ENCODE data around the gene SORBS1.

SORBS1 gene

DNA sequence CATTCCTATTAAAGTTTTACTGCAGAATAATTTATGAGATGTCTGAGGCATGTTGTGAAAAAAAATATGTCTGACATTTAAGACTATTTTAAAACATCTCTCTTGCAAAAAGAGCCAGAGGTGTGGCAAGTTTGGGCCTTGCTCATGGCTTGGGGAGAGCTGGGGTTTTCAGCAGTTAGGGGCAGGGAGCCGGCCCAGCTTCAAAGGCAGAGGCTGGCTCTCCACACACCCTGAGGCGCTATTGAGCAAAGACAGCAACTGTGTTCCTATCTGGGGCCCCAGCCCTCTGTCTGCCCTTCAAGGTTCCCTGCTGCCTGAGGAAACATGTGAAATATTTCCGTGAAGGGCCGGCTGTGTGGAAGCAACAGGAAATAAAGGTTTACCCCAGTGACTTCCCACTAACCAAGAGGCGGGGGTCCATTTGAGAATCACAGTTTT lies 94.0 kb downstream of the SORBS1 start:
- no peak overlapping the region for H3K4me3 ChIP-seq (ENCODE audit: low read depth, low read length)

DNA sequence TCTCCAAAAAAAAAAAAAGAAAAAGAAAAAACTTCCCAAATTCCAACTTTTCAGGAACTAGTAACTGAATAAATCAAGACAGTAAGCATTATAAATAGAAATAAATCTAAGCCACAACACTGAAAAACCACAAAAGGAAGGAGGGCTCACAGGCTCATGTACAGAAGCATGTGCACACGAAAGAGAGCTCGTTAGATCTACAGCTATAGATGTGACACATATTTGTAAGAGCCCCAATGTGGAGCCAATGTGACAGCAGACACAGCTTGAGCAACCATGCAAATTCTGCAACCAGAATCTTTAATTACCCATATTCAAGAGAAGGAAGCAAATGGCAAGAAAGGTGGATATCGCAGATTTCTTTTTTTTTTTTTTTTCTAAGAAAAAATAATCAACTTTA lies 94.7 kb downstream of the SORBS1 start:
- no peak overlapping the region for H3K4me3 ChIP-seq (ENCODE audit: low read depth, low read length)

DNA sequence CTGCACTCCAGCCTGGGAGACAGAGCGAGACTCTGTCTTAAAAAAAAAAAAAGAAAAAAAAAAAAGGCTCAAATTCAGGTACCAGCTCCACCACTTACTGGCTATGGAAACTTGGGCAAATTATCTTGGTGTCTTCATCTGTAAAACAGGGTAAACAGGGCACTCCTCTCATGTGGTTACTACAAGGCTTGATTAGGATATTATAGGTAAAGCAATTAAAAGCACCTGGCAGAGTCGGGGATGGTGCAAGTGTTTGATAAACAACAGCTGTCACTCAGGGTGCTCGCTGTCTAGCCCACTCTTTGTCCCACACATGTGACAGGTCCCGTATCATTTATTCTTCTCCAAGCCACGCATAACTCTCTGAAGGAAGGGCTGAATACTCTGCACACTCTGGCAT lies 96.9 kb downstream of the SORBS1 start:
- no peak overlapping the region for H3K4me3 ChIP-seq (ENCODE audit: low read depth, low read length)

- no peak overlapping the region for H3K4me3 ChIP-seq (ENCODE audit: low read depth, low read length)
Observed at GRCh38 chr10:95462740-95463667, 98.2 kb downstream of the SORBS1 start.

DNA sequence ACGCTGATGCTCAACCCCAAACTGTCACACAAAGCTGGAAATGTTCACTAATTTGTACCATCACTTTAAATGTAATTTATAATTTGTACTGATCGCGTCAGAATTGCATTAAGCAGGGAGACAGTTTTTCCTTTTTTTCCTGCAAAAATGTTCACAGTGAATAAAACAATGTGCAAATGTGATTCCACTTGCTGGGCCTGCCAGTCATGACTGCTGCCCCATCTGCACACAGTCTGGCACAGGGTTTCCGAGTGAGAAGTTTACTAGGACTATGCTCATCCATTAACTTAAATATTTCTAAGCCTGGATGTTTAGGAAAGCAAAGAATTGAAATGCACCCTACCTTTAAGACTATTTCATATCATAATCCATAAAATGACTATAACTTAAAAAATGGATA lies 99.6 kb downstream of the SORBS1 start:
- H3K4me3 ChIP-seq (ENCODE audit: low read depth, low read length) = no peak overlapping the region

DNA sequence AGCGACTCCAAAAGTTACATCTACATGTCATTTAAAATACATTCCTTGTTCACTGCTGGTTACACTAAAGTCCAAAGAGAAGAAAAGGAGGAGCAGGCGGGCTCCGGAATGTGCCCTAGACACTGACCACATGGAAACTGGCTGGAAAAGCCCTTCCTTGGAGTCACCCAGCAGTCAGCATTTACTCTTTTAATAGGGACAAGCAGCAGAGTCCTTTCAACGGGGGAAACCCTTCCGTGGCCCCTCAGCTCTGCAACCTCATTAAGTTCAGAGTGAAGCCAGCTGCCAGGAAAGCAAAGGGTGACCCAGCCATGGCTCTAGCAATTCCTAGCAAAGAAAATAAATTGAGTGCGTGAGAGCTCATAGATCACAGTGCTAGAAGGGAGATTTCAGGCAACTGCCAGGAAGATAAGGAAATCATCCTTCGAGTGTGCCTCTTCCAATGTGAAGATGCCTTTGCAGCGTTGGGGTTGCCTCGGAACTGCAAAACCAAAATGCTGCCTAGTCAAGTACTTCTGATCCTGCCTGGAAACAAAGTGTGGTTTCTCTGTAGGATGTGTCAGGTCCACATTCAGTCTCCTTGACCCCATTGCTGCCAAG lies 101.6 kb downstream of the SORBS1 start:
- no peak overlapping the region for H3K4me3 ChIP-seq (ENCODE audit: low read depth, low read length)

DNA sequence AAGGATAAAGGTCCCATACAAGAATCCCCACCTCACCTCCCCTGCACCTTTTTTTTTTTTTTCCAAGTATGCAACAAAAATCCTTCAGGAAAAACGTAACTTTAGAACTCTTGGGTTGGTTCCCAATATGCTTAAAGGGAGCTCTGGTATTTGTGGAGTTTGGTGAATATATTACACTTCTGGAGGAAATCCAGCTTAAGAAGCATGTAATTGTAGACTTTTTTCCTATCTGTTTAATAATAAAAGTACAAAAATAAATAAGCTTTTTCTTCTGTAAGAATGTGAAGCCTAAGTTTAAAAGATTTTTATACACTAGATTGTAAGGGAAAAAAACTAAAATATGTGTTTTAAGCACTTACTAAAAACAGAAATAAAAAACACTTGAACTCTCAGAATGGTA lies 102.3 kb downstream of the SORBS1 start:
- no peak overlapping the region for H3K4me3 ChIP-seq (ENCODE audit: low read depth, low read length)

- H3K4me3 ChIP-seq (ENCODE audit: low read depth, low read length) = no peak overlapping the region
Observed at GRCh38 chr10:95458014-95458413, 103.2 kb downstream of the SORBS1 start.

- no peak overlapping the region for H3K4me3 ChIP-seq (ENCODE audit: low read depth, low read length)
Observed at GRCh38 chr10:95457319-95457886, 103.8 kb downstream of the SORBS1 start.

DNA sequence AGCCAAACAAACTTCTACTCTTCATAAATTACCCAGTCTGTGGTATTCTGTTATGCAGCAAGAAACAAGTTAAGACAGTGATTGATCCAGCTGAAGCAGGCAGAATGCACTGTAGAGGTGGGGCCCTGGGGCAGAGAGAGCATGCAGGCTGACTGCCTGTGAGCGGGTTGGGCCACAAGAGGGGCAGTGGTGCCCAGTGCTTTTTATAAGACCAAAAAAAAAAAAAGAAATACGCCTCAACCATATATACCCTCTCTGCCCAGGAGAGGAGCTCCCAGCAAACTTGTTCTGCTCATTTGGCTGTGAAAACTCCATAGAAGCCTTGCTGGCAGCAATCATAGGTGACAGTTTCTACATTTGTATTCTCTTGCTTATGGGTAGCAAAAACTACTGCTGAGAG lies 104.7 kb downstream of the SORBS1 start:
- no peak overlapping the region for H3K4me3 ChIP-seq (ENCODE audit: low read depth, low read length)

- H3K4me3 ChIP-seq (ENCODE audit: low read depth, low read length) = no peak overlapping the region
Observed at GRCh38 chr10:95454940-95455339, 106.2 kb downstream of the SORBS1 start.

GRCh38 chr10:95454356-95454755 lies 106.8 kb downstream of the SORBS1 start:
- H3K4me3 ChIP-seq (ENCODE audit: low read depth, low read length) = no peak overlapping the region

- no peak overlapping the region for H3K4me3 ChIP-seq (ENCODE audit: low read depth, low read length)
Observed at GRCh38 chr10:95451568-95452524, 109.3 kb downstream of the SORBS1 start.

- no peak overlapping the region for H3K4me3 ChIP-seq (ENCODE audit: low read depth, low read length)
Observed at GRCh38 chr10:95451150-95451549, 110.0 kb downstream of the SORBS1 start.

DNA sequence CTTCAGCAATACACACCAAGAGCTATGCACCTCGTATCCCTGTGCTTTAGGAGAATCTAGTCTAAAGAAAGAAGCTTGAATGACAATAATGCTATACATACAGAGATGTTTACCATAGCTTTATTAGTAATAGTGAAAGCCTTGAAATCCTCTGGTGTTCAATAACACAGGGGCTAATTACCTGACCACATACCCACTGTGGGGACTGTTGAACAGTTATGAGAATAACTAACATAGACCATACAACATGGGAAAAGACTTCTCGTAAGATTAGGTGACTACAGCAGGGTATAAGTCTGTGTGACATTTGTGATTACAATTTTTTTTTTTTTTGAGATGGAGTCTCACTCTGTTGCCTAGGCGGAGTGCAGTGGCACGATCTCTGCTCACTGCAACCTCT lies 111.0 kb downstream of the SORBS1 start:
- no peak overlapping the region for H3K4me3 ChIP-seq (ENCODE audit: low read depth, low read length)

- no peak overlapping the region for H3K4me3 ChIP-seq (ENCODE audit: low read depth, low read length)
Observed at GRCh38 chr10:95447685-95448084, 113.5 kb downstream of the SORBS1 start.

GRCh38 chr10:95445837-95446486 lies 115.2 kb downstream of the SORBS1 start:
- no peak overlapping the region for H3K4me3 ChIP-seq (ENCODE audit: low read depth, low read length)

DNA sequence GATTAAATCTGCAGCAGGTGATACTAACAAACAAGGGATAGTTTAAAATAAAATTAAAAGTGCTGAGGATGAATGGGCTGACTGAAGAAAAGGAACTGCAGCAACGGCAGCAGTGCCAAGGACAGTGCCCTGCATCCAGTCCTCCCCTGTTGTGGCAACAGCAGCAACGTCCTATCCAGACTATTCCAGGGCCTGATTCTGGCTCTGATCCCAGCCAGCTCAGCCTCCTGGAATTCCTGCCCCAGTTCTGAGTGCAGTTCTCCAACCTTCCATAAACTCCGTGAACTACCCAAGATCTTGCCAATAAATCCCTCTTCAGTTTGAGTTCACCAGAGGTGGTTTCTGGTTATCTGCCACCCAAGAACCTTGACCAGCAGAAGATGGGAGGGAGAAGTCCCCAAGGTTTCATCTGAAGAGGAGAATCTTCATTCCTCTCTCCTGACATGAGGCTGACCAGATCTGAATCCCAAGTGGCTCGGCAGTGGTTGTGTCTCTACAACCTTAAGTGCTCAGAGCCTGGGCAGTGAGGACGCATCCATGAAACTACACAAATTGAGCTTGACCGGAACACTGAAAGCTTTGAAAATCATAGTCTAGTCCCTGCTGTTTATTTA lies 115.8 kb downstream of the SORBS1 start:
- H3K4me3 ChIP-seq (ENCODE audit: low read depth, low read length) = no peak overlapping the region

DNA sequence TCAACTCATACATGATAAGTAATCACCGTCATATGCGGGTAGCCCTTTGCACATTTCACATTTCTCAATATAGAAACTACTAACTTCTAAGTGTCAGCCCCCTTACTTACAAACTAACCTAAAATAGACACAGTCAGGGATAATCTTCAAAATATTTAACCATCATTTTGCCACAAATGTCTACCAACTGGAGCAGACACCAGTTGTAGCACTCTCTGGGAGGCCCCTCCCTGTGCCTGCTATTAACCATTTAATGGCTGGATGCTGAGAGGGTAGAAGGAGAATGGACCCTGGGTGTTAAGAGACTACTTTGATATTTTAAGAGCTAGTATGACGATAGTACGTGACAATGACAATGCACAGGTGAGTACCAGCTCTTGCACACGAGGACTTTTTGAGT lies 116.4 kb downstream of the SORBS1 start:
- no peak overlapping the region for H3K4me3 ChIP-seq (ENCODE audit: low read depth, low read length)

DNA sequence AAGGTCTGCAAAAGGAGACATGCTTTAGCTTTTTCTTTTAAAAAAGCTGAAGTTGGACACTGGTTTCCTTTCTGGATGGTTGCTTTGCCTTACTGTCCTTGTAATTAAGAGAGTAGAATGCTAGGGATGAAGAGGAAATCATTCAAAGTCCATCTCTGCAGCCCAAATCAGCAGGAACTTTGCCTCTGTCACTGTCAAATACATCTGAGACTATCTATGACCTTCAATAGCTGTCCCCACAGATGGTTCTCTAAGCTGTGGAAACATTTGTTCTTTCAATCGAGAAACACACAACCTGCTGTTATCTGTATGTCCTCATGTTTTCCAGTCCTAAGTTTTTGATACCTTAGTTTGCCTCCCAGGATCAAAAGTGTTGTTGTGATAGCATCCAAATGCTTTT lies 117.5 kb downstream of the SORBS1 start:
- H3K4me3 ChIP-seq (ENCODE audit: low read depth, low read length) = no peak overlapping the region
